Occipital lobe (tissue), 2 donors: ENCODE data around the gene INCENP. TPM values are rescaled to one million over a fixed set of nuclear protein-coding genes. Genes with fewer than 3 reads are reported as not detected.
"Not testable (repeated sequence)": the region's sequence is repeated elsewhere in the genome, so short reads cannot be mapped to it uniquely, and the experiment has no call there.

Experiments used
- DNase-seq: peaks from one replicate; lab custom pipeline; 2025; lab: John Stamatoyannopoulos, UW
- total RNA-seq: library from RNA; depleted of rRNA; stranded (reverse); fragments of >200 nt; gene quantifications from one replicate; pipeline ENCODE4 v1.2.3, GENCODE V29; 2014

INCENP gene
- total RNA-seq, 1 donor from 2014 or later: 25.1 TPM

DNA sequence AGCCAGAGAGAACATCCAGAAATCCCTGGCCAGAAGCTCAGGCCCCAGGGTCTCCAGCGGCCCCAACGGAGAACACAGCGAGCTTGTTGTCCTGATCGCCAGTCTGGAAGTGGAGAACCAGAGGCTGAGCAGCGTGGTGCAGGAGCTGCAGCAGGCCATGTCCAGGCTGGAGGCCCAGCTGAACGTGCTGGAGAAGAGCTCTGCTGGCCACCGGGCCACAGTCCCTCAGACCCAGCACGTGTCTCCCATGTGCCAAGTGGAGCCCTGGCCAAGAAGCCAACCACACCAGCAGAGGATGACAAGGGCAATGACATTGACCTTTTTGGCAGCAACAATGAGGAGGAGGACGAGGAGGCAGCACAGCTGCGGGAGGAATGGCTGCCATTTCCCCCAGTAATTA is 45.6 kb downstream of the INCENP start:
- no peak for DNase-seq

- no peak for DNase-seq
Observed at GRCh38 chr11:62169935-62170334, 46.1 kb downstream of the INCENP start.

DNA sequence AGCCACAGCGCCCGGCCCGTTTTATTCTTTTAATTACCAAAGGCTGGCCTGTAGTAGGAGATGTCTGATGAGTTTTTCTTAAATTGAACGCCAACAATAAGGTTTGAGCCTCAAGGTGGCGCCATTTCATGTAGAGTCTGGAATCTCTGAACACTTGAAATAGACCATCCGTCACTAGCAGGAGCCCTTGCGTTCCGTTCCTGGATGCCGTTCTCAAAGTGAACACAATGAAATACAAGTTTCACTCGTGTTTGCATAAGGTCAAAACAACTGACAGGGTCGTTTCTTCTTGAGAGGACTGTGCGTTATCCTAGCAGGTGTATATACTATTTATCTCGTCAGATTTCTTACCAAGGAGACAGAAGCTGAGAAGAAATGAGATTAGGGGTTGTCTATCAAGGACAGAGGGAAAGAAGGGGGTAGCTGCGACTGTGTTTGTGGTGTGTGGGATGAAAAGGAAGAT is 47.5 kb downstream of the INCENP start:
- peak; percentile 60 for DNase-seq

GRCh38 chr11:62172294-62172693 is 48.5 kb downstream of the INCENP start:
- DNase-seq: no peak

- DNase-seq: no peak
Observed at GRCh38 chr11:62176766-62177165, 53.0 kb downstream of the INCENP start.

DNA sequence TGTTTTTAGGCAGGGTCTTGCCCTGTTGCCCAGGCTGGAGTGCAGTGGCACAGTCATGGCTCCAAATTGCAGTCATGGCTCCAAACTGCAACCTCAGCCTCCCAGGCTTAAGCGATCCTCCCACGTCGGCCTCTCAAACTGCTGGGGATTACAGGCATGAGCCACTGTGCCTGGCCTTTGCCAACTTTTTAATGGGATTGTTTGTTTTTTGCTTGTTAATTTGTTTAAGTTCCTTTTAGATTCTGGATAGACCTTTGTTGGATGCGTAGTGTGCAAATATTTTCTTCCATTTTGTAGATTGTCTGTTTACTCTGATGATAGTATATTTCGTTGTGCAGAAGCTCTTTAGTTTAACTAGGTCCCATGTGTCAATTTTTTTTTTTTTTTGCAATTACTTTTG is 56.2 kb downstream of the INCENP start:
- no peak for DNase-seq

DNA sequence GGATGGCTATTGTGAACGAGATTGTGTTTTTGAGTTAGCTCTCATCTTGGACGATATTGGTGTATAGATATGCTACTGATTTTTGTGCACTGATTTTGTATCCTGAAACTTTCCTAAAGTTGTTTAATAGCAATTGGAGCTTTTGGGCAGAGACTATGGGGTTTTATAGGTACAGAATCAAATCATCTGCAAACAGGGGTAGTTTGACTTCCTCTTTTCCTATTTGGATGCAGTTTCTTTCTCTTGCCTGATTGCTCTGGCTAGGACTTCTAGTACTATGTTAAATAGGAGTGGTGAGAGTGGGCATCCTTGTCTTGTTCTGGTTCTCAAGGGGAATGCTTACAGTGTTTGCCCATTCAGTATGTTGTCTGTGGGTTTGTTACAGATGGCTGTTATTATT is 57.3 kb downstream of the INCENP start:
- DNase-seq: no peak

- no peak for DNase-seq
Observed at GRCh38 chr11:62182147-62182891, 58.5 kb downstream of the INCENP start.

- no peak for DNase-seq
Observed at GRCh38 chr11:62186195-62186594, 62.4 kb downstream of the INCENP start.

- no peak for DNase-seq
Observed at GRCh38 chr11:62190011-62190410, 66.2 kb downstream of the INCENP start, which contains the start of gene SCGB1D1. TSS of gene SCGB1D1 (plus strand) at chr11:62190216. CDS start at chr11:62190285, 69 bp downstream.

DNA sequence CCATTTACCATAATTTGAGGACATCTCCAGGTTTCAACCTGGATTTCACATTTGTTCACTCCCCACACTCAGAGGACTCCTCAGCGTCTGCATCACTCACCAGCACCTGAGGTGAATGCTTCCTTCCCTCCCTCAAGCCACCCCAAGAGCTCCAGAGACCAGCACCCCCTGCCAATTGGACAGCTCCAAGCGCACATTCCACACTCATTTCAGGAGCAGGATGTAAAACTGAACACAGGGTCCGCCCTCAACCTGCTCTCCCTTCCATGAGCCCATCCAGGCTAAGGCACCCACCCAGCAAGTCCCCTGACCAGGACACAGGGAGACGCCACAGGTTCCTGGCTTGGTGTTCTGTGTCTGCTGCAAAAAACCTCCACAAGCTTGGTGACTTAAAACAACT is 70.1 kb downstream of the INCENP start:
- DNase-seq: no peak

DNA sequence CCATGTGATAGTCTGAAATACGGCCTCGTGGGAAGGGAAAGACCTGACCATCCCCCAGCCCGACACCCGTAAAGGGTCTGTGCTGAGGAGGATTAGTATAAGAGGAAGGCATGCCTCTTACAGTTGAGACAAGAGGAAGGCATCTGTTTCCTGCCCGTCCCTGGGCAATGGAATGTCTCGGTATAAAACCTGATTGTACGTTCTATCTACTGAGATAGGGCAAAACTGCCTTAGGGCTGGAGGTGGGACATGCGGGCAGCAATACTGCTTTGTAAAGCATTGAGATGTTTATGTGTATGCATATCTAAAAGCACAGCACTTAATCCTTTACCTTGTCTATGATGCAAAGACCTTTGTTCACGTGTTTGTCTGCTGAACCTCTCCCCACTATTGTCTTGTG is 71.2 kb downstream of the INCENP start:
- not testable (repeated sequence) for DNase-seq

- no peak for DNase-seq
Observed at GRCh38 chr11:62195945-62196344, 72.1 kb downstream of the INCENP start.

GRCh38 chr11:62197400-62197799 is 73.6 kb downstream of the INCENP start:
- not testable (repeated sequence) for DNase-seq

GRCh38 chr11:62201376-62201775 is 77.6 kb downstream of the INCENP start:
- DNase-seq: no peak

Other genes starting within 250 kb of the INCENP start
- 34.0 TPM for gene FADS3, start 232.5 kb upstream of the INCENP start, total RNA-seq
- 2.3 TPM for gene RAB3IL1, start 206.4 kb upstream of the INCENP start, total RNA-seq
- 1.2 TPM for gene BEST1, start 173.7 kb upstream of the INCENP start, total RNA-seq
- gene FTH1, start 156.4 kb upstream of the INCENP start, total RNA-seq: 252 TPM
- not detected for gene SCGB1D1, start 66.2 kb downstream of the INCENP start, total RNA-seq
- gene SCGB2A1, start 84.7 kb downstream of the INCENP start, total RNA-seq: not detected
- not detected for gene SCGB1D2, start 118.2 kb downstream of the INCENP start, total RNA-seq
- gene SCGB2A2, start 146.1 kb downstream of the INCENP start, total RNA-seq: not detected
- not detected for gene SCGB1D4, start 175.1 kb downstream of the INCENP start, total RNA-seq
- gene ASRGL1, start 213.4 kb downstream of the INCENP start, total RNA-seq: 23.6 TPM